ENCODE measurements around the gene EHMT1.
"Not testable (repeated sequence)": the region's sequence is repeated elsewhere in the genome, so short reads cannot be mapped to it uniquely, and the experiment has no call there.

EHMT1 gene

DNA sequence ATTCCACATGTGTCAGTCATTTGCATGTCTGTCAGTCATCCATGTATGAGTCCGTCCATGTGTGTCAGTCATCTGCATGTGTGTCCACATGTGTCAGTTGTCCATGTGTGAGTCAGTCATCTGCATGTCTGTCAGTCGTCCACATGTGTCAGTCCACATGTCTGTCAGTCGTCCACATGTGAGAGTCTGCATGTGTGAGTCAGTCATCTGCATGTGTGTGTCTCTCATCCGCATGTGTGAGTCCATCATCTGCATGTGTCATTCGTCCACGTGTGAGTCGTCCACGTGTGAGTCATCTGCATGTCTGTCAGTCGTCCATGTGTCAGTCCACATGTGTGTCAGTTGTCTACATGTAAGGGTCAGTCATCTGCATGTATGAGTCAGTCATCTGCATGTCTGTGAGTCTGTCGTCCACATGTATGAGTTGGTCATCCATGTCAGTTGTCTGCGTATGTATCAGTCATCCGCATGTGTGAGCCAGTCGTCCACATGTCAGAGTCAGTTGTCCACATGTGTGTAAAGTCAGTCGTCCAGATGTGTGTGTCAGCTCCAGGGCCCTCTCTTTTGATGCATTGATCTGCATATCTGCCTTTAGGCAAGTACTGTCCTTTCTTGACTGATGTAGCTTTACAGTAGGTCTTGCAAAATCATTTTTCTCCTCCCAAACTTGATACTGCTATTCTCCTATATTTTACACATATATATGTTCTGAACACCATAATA lies 186.3 kb downstream of the EHMT1 start:
- no peak for DNase-seq (ENCODE audit: low read depth in 2 of 2)

DNA sequence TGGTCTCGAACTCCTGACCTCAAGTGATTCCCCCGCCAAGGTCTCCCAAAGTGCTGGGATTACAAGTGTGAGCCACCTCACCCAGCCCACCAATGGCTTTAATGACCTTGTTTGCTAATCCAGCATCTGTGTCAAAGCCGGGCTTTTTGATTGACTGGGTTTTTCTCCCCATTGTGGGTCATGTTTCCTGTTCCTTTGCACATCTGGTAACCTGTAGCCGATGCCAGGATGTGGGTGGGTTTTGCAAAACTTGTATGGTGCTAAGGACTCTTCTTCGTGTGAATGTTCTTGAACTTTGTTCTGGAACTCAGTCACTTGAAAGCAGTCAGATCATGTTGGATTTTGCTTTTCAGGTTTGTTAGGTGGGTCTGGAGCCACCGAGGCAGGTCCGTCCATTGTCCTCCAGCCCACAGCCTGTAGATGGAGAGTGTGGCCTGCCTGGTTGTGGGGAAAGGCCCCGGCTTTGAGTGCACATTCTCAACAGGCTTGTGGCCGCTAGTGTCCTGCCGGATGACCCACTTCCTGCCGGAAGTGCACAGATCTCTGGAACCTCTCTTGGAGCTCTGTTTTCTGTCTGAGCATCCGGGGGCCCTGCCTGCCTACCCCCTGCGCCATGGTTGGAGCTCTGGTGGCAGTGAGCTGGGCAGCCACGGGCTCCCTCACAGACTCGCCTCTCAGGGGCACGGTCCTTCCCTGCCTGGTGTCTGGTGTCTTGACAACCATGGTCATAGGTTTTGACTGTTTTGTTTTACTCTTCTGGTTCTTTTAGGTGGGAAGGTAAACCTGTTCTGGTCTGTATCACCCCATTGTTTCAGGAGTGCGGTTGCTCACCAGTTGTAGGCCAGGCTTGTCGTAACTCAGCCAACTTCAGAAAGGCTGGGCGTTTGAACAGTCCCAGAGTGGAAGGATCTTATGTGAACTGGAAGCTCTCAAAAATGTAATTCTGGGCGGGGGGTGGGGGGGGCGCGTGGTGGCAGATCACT lies 189.2 kb downstream of the EHMT1 start:
- no peak for DNase-seq (ENCODE audit: low read depth in 2 of 2)

DNA sequence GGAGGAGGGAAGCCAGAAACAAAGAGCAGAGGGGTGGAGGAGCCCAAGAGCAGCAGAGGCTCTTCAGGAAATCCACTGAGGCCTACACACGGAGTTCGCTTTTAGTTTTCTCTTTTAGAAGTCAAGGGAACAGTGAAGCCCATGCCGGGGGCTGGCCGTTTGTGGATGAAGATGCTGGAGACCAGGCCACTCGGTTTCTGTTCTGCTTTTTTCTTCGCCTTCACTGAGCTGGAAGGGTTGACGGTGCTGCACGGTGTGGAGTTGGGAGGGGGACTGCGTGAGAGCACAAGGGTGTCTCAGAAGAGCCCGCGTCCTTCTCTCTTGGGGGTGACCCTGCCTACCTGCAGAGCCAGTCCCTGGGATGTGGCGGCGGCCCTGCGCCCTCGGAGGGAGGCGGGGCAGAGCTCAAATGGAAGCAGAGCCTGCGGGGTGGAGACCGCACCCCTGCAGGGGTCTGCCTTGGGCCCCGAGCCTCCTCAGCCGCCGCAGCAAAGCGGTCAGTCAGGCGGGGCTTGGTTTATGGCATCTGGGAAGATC lies 190.3 kb downstream of the EHMT1 start:
- DNase-seq (ENCODE audit: low read depth in 2 of 2) = no peak

DNA sequence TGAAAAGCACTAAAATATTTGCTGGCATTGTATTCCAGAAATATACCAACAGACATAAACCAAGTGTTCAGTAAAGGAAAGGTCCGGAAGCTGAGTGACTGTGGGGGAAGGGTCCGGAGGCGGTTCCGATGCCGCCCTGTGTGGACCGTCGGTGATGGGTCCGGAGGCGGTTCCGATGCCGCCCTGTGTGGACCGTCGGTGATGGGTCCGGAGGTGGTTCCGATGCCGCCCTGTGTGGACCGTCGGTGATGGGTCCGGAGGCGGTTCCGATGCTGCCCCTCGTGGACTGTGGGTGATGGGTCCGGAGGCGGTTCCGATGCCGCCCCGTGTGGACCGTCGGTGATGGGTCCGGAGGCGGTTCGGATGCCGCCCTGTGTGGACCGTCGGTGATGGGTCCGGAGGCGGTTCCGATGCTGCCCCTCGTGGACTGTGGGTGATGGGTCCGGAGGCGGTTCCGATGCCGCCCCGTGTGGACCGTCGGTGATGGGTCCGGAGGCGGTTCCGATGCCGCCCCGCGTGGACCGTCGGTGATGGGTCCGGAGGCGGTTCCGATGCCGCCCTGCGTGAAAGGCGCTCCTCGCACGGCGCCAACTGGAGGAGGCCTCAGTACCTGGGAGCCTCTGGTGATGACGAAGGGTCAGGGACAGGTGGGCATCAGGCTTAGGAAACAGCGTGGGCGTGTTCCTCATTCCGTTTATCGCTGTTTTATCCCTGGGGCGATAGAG lies 191.1 kb downstream of the EHMT1 start:
- DNase-seq (ENCODE audit: low read depth in 2 of 2) = not testable (repeated sequence)

DNA sequence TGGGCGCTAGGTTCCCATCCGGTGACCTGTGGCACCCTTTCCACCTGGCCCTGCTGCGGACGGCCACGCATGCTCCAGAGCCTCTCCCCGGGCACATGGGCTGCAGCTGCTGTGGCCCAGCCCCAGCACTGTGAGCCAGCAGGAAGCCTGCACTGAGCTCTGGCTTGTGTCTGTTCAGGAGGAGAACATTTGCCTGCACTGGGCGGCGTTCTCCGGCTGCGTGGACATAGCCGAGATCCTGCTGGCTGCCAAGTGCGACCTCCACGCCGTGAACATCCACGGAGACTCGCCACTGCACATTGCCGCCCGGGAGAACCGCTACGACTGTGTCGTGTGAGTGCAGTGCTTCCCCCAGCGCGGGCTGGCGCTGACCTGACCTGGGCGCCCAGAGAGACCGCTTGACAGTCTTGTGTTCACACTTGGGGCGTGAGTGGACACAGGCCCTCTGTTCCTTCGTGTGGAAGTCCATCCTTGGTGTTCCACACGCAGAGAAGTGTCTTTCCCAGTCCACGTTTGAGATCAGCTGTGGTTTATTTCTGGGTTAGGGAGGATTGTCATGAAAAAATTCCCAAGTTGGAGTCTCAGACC lies 192.6 kb downstream of the EHMT1 start:
- no peak for DNase-seq (ENCODE audit: low read depth in 2 of 2)

DNA sequence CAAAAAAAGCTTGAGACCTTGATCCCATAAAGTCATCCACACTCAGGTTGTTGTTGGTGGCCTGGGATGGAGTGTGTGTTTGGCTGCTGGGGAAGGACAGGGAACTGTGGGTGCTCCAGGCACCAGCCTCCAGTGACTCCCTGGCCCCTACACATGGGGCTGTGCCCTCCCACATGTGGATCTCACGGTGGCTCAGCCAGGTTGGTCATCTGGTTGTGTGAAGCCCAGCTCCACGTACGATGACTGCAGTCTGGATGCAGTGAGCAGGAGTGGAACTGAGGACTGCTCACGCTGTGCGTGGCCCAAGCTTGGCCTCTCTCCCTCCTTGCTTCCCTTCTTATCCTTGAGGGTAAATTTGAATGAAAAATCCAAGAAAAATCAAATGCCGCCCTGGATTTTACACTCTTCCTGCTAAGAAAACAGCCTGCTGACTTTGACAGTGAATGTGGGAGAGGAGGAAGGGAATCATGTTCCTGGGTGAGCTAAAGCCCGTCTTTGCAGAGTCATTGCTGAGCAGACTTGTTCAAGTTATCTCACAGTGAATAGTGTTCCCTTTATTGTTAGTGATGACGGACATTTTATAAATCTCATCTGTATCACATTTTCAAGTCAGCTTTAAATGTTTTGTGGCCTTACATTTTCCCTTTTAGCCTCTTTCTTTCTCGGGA lies 193.7 kb downstream of the EHMT1 start:
- no peak for DNase-seq (ENCODE audit: low read depth in 2 of 2)

DNA sequence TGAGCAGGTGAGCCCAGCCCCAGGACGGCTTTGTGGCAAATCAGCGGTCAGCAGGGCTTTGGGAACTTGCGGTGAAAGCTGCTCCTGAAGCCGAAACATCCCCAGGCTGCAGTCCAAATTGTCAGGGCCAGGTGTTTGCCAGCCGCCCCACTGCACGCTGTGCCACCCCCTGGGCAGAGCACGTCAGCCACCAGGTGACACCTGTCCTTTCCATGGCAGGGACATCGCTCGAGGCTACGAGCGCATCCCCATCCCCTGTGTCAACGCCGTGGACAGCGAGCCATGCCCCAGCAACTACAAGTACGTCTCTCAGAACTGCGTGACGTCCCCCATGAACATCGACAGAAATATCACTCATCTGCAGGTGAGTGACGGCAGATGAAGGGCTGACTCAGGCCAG lies 194.4 kb downstream of the EHMT1 start:
- DNase-seq (ENCODE audit: low read depth in 2 of 2) = no peak

DNA sequence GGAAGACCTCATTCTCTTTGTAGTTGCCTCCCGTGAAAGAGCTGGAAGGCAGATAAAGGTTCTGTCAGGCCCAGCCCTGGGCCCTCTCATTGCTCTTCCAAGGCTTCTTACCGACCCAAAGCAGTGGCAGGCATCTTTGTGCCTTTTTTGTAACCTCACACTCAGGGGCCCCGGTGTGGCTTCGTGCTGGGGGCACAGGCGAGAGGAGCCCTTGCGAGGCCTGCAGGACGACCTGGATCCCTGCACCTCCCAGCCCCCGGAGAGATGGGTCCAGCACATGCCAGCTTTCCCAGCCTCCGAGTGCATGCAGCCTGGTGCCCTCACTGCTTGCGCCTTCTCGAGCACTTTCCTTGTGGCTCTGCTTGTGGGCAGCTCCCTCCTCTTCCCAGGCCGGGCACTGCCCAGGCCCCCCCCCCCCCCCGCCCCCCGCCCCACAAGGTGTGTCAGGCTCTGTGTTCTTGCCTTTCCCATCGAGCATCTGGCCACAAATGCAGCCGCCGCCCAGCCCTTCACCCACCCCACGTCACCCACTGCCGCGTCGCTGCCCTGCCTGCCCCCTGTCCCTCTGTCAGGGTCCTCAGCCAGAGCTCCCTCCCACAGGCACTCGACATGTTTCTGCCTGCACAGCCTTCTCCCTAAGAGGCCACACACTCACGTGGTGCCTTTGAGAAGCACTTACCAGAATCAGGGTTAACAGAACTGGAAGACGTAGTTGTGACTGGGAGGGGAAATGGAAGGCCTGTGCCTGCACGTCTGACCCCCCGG lies 195.0 kb downstream of the EHMT1 start:
- DNase-seq (ENCODE audit: low read depth in 2 of 2) = no peak

DNA sequence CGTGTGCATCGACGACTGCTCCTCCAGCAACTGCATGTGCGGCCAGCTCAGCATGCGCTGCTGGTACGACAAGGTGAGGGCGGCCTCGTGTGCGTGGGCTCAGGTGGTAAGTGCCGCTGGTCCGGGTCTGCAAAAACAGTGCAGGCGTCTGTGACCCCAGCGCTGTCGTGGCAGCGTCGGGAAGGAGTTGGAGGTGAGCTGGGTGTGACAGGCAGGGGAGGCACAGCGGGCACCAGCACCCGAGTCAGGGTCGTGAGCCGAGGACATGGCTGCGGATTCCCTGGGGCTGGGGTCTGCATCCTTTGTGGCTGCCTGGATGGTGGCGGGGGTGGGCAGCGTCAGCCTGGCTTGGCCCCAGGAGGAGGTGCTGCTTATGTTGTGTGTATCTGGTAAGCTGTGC lies 195.6 kb downstream of the EHMT1 start:
- DNase-seq (ENCODE audit: low read depth in 2 of 2) = no peak

DNA sequence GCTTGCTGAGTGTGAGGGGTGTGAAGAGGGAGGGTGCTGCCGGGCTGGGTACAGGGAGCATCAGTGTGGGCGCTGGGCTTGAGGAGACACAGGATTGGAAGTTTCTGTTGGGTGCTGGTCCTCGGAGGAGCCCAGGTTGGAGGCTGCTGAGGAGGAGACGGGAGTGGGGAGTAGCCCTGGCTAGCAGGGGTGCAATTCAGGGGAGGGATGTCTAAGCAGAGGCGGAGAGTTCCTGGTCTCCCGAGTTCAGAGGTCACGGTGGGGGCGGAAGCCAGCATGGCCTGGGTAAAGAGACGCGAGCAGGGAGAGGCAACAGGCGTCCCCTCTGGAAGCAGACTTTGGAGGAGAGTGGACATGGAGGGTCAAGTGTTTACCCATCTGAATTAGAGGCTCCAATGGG lies 196.0 kb downstream of the EHMT1 start:
- DNase-seq (ENCODE audit: low read depth in 2 of 2) = no peak

DNA sequence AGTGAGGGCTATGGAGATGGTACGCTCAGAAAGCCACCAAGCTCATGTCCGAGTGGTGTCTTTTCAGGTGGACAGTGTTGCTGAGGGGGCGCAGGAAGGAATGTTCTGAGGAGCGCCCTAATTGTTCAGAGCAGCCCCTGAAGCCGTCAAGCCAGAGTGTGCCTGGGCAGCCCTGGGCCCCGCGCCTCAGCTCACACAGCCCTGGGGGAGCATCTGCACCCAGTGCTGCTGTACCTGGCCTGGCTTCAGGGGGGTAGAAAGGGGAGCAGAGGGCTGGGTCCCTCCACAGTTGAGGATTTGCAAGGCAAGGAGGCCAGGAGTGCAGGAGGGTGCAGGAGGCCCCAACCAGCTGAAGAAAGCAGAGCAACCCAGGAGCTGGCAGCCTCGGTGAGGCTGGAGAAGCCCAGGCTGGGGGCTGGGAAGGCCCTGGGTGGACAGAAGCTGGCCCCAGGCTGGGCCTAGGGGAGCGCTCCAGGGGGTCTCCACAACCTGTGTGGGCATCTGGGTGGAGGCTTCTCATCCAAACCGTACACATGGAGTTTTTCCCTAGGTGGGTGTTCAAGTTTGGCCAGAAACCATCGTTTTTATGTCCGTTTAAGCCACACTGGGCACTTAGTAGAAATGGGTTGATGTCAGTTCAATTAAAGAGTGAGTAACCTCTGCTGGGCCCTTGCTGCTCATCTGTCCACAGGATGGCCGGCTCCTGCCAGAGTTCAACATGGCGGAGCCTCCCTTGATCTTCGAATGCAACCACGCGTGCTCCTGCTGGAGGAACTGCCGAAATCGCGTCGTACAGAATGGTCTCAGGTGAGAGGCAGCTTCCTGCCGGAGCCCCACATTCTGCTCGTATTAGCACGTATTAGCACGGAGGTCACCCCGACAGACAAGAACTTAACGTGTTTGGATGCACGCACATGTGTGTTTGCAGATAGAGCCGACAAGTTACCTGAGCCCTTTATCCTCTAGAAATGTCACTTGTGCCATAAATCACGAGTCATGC lies 196.8 kb downstream of the EHMT1 start:
- no peak for DNase-seq (ENCODE audit: low read depth in 2 of 2)

DNA sequence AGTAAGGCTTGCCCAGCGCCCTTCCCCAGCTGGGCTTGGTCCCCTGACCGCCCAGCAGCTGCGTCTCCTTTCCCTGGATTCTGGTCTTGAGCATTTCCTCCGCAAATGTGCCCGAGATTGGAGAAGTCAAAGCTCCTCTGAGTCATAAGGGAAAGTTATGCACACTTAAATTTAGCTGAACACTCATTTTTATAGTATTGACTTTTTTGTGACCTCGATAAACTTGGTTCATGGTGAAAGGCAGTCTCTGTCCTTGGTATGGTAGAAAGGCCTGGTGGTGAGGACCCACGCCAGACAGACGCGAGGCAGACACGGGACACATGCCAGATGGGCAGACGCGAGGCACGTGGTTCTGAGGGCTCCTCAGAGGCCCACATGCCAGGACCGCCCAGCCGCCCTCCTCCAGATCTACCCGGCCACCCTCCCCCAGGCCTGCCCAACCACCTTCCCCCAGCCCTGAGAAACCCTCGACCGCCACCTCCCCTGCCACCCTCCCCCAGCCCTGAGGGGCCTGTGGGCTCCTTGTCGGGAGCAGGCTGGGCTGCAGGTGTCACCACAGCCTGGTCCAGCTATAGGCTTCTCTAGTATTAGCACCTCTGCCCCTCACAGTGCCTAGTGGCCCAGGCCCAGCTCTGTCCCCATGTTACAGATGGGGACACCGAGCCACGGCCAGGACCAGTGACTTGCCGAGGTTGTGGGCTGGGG lies 197.9 kb downstream of the EHMT1 start:
- no peak for DNase-seq (ENCODE audit: low read depth in 2 of 2)

DNA sequence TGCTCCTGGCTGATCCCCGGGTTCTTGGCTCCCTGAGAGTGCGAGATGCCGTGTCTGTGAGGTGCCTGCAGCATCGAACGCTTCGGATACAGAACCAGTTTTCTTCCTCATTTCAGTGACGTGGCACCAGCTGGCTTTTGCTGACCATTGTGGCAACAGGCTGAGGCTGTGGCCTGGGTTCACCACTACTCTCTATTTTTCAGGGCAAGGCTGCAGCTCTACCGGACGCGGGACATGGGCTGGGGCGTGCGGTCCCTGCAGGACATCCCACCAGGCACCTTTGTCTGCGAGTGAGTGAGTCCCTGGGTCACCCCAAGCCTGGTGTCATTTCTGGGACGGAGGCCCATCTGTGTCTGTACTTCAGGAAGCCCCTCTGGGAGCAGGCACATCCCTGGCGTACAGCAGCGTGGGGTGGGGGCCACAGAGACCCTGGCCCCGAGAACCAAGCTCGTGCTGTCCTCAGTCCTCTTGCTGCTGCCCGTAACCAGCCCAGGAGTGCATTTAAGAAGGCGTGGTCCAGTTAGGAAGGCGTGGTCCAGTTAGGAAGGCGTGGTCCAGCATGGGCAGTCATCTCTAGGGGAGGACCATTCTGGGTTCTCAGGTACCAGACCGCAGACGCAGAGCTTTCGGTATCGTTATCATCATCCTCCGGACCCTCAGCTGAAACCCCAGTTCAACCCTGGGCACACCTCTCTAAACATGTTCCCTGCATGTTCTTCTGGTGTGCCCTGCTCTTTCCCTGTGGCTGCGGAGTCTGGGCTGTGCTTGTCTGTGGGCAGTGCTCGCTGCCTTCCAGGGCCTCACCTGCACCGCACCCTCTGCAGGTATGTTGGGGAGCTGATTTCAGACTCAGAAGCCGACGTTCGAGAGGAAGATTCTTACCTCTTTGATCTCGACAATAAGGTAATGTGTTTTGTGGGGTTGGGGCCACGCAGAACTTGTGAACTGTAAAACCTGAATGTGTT lies 198.7 kb downstream of the EHMT1 start:
- no peak for DNase-seq (ENCODE audit: low read depth in 2 of 2)

DNA sequence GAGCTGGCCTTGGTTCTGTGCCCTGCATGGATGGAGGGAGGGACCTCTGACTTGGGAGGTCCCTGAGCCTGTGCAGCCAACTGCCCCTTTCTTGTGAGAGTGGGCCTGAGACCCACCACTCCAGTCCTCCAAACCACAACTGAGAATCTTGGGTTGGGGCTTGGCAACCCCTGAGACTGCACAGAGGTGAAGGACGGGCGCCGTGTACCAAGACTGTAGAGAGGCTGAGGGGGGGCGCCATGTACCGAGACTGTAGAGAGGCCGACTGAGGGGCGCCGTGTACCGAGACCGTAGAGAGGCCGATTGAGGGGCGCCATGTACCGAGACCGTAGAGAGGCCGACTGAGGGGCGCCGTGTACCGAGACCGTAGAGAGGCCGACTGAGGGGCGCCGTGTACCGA lies 199.5 kb downstream of the EHMT1 start:
- DNase-seq (ENCODE audit: low read depth in 2 of 2) = no peak

DNA sequence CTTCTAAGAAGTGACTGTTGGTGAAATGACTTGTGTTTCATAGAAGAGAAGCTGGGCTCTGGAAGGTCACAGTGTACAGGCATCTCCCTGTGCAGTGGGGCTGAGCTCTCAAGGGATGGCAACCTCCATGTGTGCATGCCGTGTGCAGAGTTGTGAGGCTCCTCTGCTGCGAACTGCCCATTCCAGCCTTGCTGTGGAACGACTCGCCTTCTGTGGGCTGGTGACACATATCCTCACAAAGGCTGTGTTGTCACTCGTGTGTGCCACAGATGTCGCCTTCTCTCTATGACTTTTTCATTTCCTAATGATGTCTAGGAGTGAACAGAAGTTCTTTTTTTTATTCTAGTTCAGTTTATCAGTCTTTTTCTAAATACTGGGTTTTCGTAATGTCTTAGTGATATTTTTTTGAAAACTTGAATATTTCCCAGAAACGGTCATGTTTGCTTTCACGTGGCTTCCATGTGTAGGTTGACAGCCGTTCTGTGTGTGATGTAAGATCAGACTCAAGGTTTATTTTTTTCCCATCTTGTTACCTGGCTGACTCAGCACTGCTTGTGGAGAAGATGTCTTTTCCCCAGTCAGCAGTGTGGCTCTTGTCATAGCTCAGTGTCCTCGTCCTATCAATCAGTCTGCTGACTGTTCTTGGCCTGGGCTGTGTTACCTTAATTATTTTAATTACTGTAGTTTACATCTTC lies 201.5 kb downstream of the EHMT1 start:
- DNase-seq (ENCODE audit: low read depth in 2 of 2) = no peak

DNA sequence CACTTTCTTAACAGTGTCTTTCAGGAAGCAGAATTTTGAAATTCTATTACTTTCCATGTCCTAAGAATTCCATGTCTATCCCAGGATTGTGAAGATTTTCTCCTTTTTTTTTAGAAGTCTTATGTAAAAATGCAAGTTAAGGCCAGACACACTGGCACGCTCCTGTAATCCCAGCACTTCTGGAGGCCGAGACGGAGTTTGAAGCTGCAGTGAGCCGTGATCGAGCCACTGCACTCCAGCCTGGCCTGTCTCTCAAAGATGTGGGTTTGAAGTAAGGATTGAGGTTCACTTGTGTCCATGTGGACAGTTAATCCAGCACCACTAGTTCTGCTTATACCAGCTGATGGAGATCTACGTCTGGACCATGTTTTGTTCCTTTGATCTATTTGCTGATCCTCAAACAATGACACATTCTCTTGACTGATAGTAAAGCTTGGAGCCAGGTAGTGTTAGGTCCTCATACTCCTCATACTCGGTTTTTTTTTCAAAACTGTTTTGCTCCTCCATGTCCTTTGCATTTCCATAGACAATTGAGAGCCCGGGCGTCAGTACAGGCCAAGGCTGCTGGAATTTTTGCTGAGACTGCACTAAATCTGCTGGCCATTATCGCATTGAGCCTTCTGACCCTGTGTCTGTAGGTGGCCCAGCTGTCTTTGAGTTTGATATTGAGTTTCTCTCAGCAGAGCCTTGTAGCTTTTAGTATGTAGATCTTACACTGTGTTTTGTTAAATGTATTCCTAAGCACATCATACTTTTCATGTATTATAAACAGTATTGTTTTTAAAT lies 205.4 kb downstream of the EHMT1 start:
- DNase-seq (ENCODE audit: low read depth in 2 of 2) = no peak

Data from activated CD4-positive, alpha-beta T cell treated with anti-CD3 and anti-CD28 coated beads for 24 hours (primary cell).